ENCODE measurements around the gene TNFRSF18. TPM values are rescaled to one million over a fixed set of nuclear protein-coding genes. Genes with fewer than 3 reads are reported as not detected.

The TNFRSF18 gene
- total and polyA plus RNA-seq, 2 donors (not counting 3 experiments of a cell fraction or from before 2014, with no cell fraction given): not detected

DNA sequence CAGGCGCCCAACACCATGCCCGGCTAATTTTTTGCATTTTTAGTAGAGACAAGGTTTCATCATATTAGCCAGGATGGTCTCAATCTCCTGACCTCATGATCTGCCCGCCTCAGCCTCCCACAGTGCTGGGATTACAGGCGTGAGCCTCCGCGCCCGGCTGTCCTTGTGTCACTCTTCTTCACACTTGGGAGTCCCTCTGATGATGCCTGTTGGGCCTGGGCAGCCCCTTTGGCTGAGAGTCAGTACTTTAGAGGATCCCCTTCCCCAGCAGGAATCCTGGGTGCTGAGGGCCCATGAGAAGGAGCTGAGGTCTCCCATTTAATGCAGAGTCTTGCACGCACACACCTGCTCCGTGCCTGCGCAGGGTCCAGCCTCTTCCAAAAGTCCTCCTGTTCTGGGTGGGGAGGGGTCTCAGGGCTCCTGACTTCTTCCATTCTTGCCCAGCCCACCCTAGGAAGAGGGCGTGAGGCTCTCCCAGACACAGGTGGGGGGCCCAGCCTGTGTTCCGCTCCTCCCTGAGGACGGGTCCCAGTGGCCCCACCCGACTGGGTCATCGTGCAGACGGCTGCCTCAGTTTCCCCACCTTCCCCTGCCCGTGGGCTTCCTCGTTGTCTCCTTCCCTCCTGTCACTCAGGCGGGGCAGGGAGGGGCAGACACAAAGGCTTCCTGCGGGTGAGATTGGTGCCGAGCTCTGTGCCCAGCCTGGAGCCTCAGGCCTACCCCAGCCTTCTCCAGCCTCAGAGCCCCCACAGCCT, 28.8 kb downstream of the TNFRSF18 start:
- POLR2A ChIA-PET: no interaction called here
- intact Hi-C loops (cut with micrococcal nuclease): no loop called here
- Histone ChIP-seq H4K20me1 (replicated peaks; ENCODE audit: control insufficient read depth, extremely low read depth, insufficient read depth, low read length) (no peaks in the 10 kb centered on the region), H3K9ac (replicated peaks; ENCODE audit: extremely low read depth, insufficient read depth, low read length) (no peak overlapping the region), H3K79me2 (ENCODE audit: control insufficient read depth, insufficient read depth, low read length) (no peaks in the 10 kb centered on the region), H3K27ac (ENCODE audit: insufficient read depth, low read depth, low read length) (no peak overlapping the region), H3K36me3 (ENCODE audit: control insufficient read depth in 2 of 2, extremely low read depth in 1 of 2, insufficient read depth in 2 of 2, low read length in 2 of 2) (no peaks in the 10 kb centered on the region), H3K27me3 (ENCODE audit: control insufficient read depth in 2 of 2, insufficient read depth in 2 of 2, low read length in 2 of 2) (peaks cover 16% of the 10 kb centered on the region in 2 experiments), H3K9me3 (replicated peaks; ENCODE audit: control insufficient read depth, insufficient read depth, low read length) (no peaks in the 10 kb centered on the region), H2AFZ (ENCODE audit: low read depth, low read length) (no peak overlapping the region), H3K4me3 (replicated peaks in 1 of 3; ENCODE audit: insufficient read depth in 1 of 3, low read depth in 1 of 3, low read length in 3 of 3) (no peak overlapping the region), H3K4me1 (ENCODE audit: control insufficient read depth, extremely low read depth, insufficient read depth, low read length) (no peaks in the 10 kb centered on the region), H3K4me2 (ENCODE audit: insufficient read depth, low read length) (no peak overlapping the region), H3K9me1 (replicated peaks; ENCODE audit: control insufficient read depth, extremely low read depth, insufficient read depth, low read length) (no peaks in the 10 kb centered on the region)
- no peak for DNase-seq (ENCODE audit: low read depth, low spot score)
- TF ChIP-seq MYC (IDR thresholded peaks at IDR 0.05; ENCODE audit: low read depth, low read length) (no peak), FOS (IDR thresholded peaks at IDR 0.05; ENCODE audit: borderline replicate concordance, insufficient read depth, low read length) (no peak), JUN (IDR thresholded peaks at IDR 0.05; ENCODE audit: borderline replicate concordance, insufficient read depth, insufficient read length, low read depth) (no peak), CTCF (IDR thresholded peaks at IDR 0.05; ENCODE audit: extremely low read depth in 1 of 2, insufficient read depth in 1 of 2, low read depth in 1 of 2, low read length in 2 of 2) (no peak), POLR2AphosphoS5 (IDR thresholded peaks at IDR 0.05; ENCODE audit: insufficient read depth, low read depth, low read length) (no peak), POLR2A (IDR thresholded peaks at IDR 0.05; ENCODE audit: low read depth, low read length) (no peak), EZH2 (IDR thresholded peaks at IDR 0.05; ENCODE audit: borderline replicate concordance, low read depth, low read length, severe bottlenecking) (no peak), GATA2 (IDR thresholded peaks at IDR 0.05; ENCODE audit: insufficient read depth, insufficient read length, low read depth, low read length) (no peak)
- TF ChIP-seq, protein P1, sequence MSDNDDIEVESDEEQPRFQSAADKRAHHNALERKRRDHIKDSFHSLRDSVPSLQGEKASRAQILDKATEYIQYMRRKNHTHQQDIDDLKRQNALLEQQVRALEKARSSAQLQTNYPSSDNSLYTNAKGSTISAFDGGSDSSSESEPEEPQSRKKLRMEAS (IDR thresholded peaks at IDR 0.05; ENCODE audit: insufficient read depth, insufficient read length): no peak
- FAIRE-seq: no peak
- dilution Hi-C loops (cut with MboI; ENCODE audit: extremely low pct_ligation_motif_present, low sequenced_read_pairs): no loop called here
- BruUV-seq (replicated peaks): no TSS peak
- CTCF ChIA-PET: interaction anchor here (0.6 kb wide), 1 partner anchor 9 kb away, joined by 7 read pairs; no protein-coding TSS in a partner anchor

All from endothelial cell of umbilical vein (primary cell).